Kidney epithelial cell (primary cell): Measurements from ENCODE around the gene KIAA0825. TPM values are rescaled to one million over a fixed set of nuclear protein-coding genes. Genes with fewer than 3 reads are reported as not detected.

ENCODE experiments used
- DNase-seq: peaks from one replicate; pipeline ENCODE4 v3.0.0-alpha.2; 2010; ENCODE audit warnings: low read depth
- H3K27me3 ChIP-seq: 2 replicates; pipeline ENCODE4 v1.6.0; 2011; ENCODE audit warnings: low read length; ENCODE audit not compliant: control insufficient read depth, insufficient read depth
- H3K36me3 ChIP-seq: 2 replicates; pipeline ENCODE4 v1.5.1; 2011; ENCODE audit warnings: low read length; ENCODE audit not compliant: control insufficient read depth, insufficient read depth
- H3K4me3 ChIP-seq: 2 replicates; pipeline ENCODE4 v1.5.1; 2011; ENCODE audit warnings: low read depth, mild to moderate bottlenecking, control low read depth, low read length
- total RNA-seq: library from RNA; depleted of rRNA; stranded (reverse); fragments of >200 nt; gene quantifications from 2 replicates; pipeline ENCODE4 v1.2.3, GENCODE V29; 2015
- TF ChIP-seq, protein P1 (sequence below): IDR thresholded peaks from 2 replicates; pipeline ENCODE4 v1.5.1; 2011; ENCODE audit warnings: mild to moderate bottlenecking, moderate library complexity, low read length, control low read depth, inconsistent platforms; ENCODE audit not compliant: insufficient read depth, poor library complexity, severe bottlenecking

Gene KIAA0825
- total RNA-seq, 1 donor from 2014 or later: 2.7 TPM

DNA sequence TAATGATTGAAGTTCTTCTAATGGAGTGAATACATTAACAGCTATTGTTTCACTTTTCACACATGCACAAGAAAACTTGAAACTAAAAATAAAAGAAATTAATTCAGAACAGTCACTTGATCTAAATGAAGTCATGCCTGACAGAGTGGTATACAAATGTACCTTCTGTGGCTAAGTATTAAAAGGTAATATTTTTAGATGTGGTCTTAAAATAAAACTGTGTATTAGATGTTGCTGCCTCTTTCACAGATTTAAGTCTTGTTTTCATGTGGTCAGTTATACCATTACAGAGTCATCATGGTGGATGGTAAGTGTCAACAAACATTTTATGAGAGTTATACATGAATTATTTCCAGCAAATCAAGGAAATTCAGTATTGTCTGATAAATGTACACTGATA lies 47.0 kb downstream of the KIAA0825 start:
- TF ChIP-seq, protein P1, sequence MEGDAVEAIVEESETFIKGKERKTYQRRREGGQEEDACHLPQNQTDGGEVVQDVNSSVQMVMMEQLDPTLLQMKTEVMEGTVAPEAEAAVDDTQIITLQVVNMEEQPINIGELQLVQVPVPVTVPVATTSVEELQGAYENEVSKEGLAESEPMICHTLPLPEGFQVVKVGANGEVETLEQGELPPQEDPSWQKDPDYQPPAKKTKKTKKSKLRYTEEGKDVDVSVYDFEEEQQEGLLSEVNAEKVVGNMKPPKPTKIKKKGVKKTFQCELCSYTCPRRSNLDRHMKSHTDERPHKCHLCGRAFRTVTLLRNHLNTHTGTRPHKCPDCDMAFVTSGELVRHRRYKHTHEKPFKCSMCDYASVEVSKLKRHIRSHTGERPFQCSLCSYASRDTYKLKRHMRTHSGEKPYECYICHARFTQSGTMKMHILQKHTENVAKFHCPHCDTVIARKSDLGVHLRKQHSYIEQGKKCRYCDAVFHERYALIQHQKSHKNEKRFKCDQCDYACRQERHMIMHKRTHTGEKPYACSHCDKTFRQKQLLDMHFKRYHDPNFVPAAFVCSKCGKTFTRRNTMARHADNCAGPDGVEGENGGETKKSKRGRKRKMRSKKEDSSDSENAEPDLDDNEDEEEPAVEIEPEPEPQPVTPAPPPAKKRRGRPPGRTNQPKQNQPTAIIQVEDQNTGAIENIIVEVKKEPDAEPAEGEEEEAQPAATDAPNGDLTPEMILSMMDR: no peak
- no peak for DNase-seq
- H3K27me3 ChIP-seq: no peaks in the 10 kb centered on the region
- no peaks in the 10 kb centered on the region for H3K36me3 ChIP-seq
- no peak overlapping the region for H3K4me3 ChIP-seq

- Histone ChIP-seq H3K27me3 (no peaks in the 10 kb centered on the region), H3K36me3 (no peaks in the 10 kb centered on the region), H3K4me3 (no peak overlapping the region)
- no peak for DNase-seq
- TF ChIP-seq, protein P1: no peak
Measured at GRCh38 chr5:94564812-94565211, 53.6 kb downstream of the KIAA0825 start.

DNA sequence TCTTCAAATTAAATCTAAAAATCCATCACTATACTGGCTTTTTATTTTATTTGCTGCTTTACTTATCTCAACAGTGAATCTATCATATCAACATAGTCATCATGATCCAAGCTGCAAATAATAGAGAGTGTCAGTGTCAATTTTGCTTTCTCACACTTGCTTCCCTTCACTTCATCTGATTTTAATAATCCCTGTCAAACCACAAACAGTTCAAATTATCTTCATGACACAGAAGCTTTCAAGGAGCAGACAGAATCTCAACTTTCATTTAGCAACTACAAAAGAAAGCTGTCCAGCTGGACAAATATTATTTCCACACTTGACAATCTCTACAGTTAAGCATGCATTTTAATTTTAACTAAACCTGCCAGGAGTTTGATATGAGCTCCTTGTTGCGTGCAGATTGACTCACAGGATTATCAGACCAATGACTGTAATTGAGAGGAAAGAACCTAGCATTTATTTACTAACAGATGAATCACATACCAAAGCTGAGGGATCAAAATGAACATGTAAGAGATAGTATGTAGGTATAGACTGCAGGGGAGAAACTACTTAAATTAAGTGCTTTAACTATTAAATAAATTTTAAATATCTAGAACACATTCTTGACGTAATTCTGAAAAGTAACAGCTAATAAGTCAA lies 56.0 kb downstream of the KIAA0825 start:
- H3K4me3 ChIP-seq: no peak overlapping the region
- no peaks in the 10 kb centered on the region for H3K27me3 ChIP-seq
- peak; percentile 2 for DNase-seq
- TF ChIP-seq, protein P1: no peak
- no peaks in the 10 kb centered on the region for H3K36me3 ChIP-seq

DNA sequence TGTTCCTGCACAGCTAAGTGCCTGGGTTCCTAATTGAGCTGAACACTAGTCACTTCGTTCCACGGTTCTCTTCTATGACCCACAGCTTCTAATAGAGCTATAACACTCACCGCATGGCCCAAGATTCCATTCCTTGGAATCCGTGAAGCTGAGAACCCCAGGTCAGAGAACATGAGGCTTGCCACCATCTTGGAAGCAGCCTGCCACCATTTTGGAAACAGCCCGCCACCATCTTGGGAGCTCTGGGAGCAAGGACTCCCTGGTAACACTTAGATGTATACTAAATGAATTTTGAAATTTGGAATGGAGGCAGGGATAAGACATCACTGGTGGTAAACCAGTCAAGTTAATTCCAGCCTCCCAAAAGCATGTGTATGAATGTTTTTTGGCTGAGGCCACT lies 60.4 kb downstream of the KIAA0825 start:
- H3K36me3 ChIP-seq: no peaks in the 10 kb centered on the region
- DNase-seq: no peak
- H3K4me3 ChIP-seq: no peak overlapping the region
- TF ChIP-seq, protein P1: no peak
- no peaks in the 10 kb centered on the region for H3K27me3 ChIP-seq

DNA sequence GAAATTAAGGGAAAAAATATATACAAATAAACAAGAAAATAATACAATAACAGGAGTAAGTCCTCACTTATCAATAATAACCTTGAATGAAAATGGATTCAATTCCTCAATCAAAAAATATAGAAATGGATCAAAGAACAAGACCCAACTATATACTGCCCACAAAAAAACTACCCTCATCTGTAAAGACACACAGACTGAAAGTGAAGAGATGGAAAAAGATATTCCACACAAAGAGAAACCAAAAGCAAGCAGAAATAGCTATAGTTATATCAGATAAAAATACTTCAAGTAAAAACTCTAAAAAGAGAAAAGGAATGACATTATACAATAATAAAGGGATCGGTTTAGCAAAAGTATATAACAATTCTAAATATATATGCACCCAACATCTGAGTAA lies 66.5 kb downstream of the KIAA0825 start:
- no peak for DNase-seq
- H3K27me3 ChIP-seq: no peaks in the 10 kb centered on the region
- H3K4me3 ChIP-seq: no peak overlapping the region
- TF ChIP-seq, protein P1: no peak
- no peaks in the 10 kb centered on the region for H3K36me3 ChIP-seq

GRCh38 chr5:94545870-94546625 lies 72.4 kb downstream of the KIAA0825 start:
- TF ChIP-seq, protein P1: no peak
- DNase-seq: no peak
- Histone ChIP-seq H3K4me3 (no peak overlapping the region), H3K27me3 (no peaks in the 10 kb centered on the region), H3K36me3 (no peaks in the 10 kb centered on the region)
